ENCODE results near the gene PTGR3. TPM values are rescaled to one million over a fixed set of nuclear protein-coding genes. Genes with fewer than 3 reads are reported as not detected.
A peak's percentile ranks its signal among the peaks of the same experiment; 100 is the strongest.

PTGR3 gene
- total RNA-seq, 3 donors from 2014 or later (not counting 1 experiment from before 2014, with no cell fraction given) = 27.4 to 29.4 (median 28.5) TPM

- Histone ChIP-seq H3K4me1 (ENCODE audit: control insufficient read depth, insufficient read depth, low read length) (peaks cover 45% of the 10 kb centered on the region), H3K9me3 (ENCODE audit: control insufficient read depth, insufficient read depth, low read length) (no peaks in the 10 kb centered on the region), H3K4me3 (ENCODE audit: low read length) (no peak overlapping the region), H3K27me3 (ENCODE audit: control insufficient read depth, insufficient read depth, low read length) (no peaks in the 10 kb centered on the region), H3K36me3 (ENCODE audit: control insufficient read depth, insufficient read depth, low read length) (no peaks in the 10 kb centered on the region), H3K27ac (ENCODE audit: low read length) (peak overlapping the region; percentile 30)
- intact Hi-C loops (cut with micrococcal nuclease) = loop anchor here (2.0 kb wide), 2 partner anchors 17 kb away; no protein-coding TSS in a partner anchor
- Mint-ChIP-seq H3K4me1 (peaks cover 50 to 63% of the 10 kb centered on the region in 2 donors), H3K27me3 (ENCODE audit: low read depth in 2 of 2) (no peaks in the 10 kb centered on the region), H3K4me3 (peak overlapping the region; percentile 42), H3K9me3 (no peaks in the 10 kb centered on the region), H3K36me3 (no peaks in the 10 kb centered on the region), H3K27ac (peak overlapping the region; percentile 67 to 88)
- DNase-seq (no peak), ATAC-seq (peak; percentile 51 to 75 (median 65))
- 46% methylated on average over 8 of the region's 8 CpGs for WGBS (ENCODE audit: insufficient coverage)
- TF ChIP-seq CTCF (IDR thresholded peaks at IDR 0.05) = no peak
These were observed 20.5 kb upstream of the PTGR3 start for GRCh38 chr18:75229437-75229836.

- Mint-ChIP-seq H3K36me3 (no peaks in the 10 kb centered on the region), H3K4me1 (peaks cover 55 to 63% of the 10 kb centered on the region in 2 donors), H3K27ac (peak overlapping the region; percentile 67 to 88), H3K4me3 (peak overlapping the region; percentile 42), H3K27me3 (ENCODE audit: low read depth in 2 of 2) (no peaks in the 10 kb centered on the region), H3K9me3 (no peaks in the 10 kb centered on the region)
- H3K4me1 ChIP-seq (ENCODE audit: control insufficient read depth, insufficient read depth, low read length) = peaks cover 45% of the 10 kb centered on the region
- no peaks in the 10 kb centered on the region for H3K36me3 ChIP-seq (ENCODE audit: control insufficient read depth, insufficient read depth, low read length)
- no peaks in the 10 kb centered on the region for H3K9me3 ChIP-seq (ENCODE audit: control insufficient read depth, insufficient read depth, low read length)
- H3K27ac ChIP-seq (ENCODE audit: low read length) = no peak overlapping the region
- TF ChIP-seq CTCF (IDR thresholded peaks at IDR 0.05) = no peak
- ATAC-seq = no peak
- 90% methylated on average over 9 of the region's 9 CpGs for WGBS (ENCODE audit: insufficient coverage)
- DNase-seq = no peak
- intact Hi-C loops (cut with micrococcal nuclease) = loop anchor here (2.0 kb wide), 2 partner anchors 16 to 18 kb away; no protein-coding TSS in a partner anchor
- no peaks in the 10 kb centered on the region for H3K27me3 ChIP-seq (ENCODE audit: control insufficient read depth, insufficient read depth, low read length)
- H3K4me3 ChIP-seq (ENCODE audit: low read length) = no peak overlapping the region
These were observed 20.0 kb upstream of the PTGR3 start for GRCh38 chr18:75228967-75229366.

GRCh38 chr18:75227535-75228296 is 18.8 kb upstream of the PTGR3 start:
- DNase-seq = no peak
- Mint-ChIP-seq H3K27me3 (ENCODE audit: low read depth in 2 of 2) (no peaks in the 10 kb centered on the region), H3K4me3 (peak overlapping the region; percentile 38), H3K4me1 (peaks cover 57 to 66% of the 10 kb centered on the region in 2 donors), H3K36me3 (no peaks in the 10 kb centered on the region), H3K27ac (peak overlapping the region; percentile 67 to 88), H3K9me3 (no peaks in the 10 kb centered on the region)
- Histone ChIP-seq H3K27me3 (ENCODE audit: control insufficient read depth, insufficient read depth, low read length) (no peaks in the 10 kb centered on the region), H3K36me3 (ENCODE audit: control insufficient read depth, insufficient read depth, low read length) (no peaks in the 10 kb centered on the region), H3K4me3 (ENCODE audit: low read length) (no peak overlapping the region), H3K9me3 (ENCODE audit: control insufficient read depth, insufficient read depth, low read length) (no peaks in the 10 kb centered on the region), H3K27ac (ENCODE audit: low read length) (no peak overlapping the region), H3K4me1 (ENCODE audit: control insufficient read depth, insufficient read depth, low read length) (peaks cover 48% of the 10 kb centered on the region)
- WGBS (ENCODE audit: insufficient coverage) = 61% methylated on average over 9 of the region's 11 CpGs
- TF ChIP-seq CTCF (IDR thresholded peaks at IDR 0.05) = no peak
- peak; percentile 39 to 51 (median 46) for ATAC-seq
- intact Hi-C loops (cut with micrococcal nuclease) = loop anchor here (2.0 kb wide), 2 partner anchors 15 to 19 kb away; no protein-coding TSS in a partner anchor
